Liver (tissue), 9 donors: ENCODE data around the gene YIPF4. TPM values are rescaled to one million over a fixed set of nuclear protein-coding genes. Genes with fewer than 3 reads are reported as not detected.
"Not testable (repeated sequence)": the region's sequence is repeated elsewhere in the genome, so short reads cannot be mapped to it uniquely, and the experiment has no call there.

Experiments
- DNase-seq: peaks from one replicate; pipeline ENCODE4 v3.0.0-alpha.2; 2017; ENCODE audit warnings: low spot score
- H3K27ac ChIP-seq, 2 donors: one replicate each; pipeline ENCODE4 v1.7.0; 2013; ENCODE audit warnings: inconsistent platforms in 2 of 2, low read length in 2 of 2, control low read depth in 1 of 2, low read depth in 1 of 2, mild to moderate bottlenecking in 1 of 2
- H3K27me3 ChIP-seq, 4 donors: one replicate each; pipeline versions ENCODE4 v1.6.1 to v1.7.0; 2013; ENCODE audit warnings: low read length in 3 of 4, inconsistent platforms in 1 of 4, mild to moderate bottlenecking in 1 of 4, moderate library complexity in 1 of 4; ENCODE audit not compliant: control insufficient read depth in 4 of 4, insufficient read depth in 4 of 4
- H3K36me3 ChIP-seq, 4 donors: one replicate each; pipeline versions ENCODE4 v1.6.1 to v1.7.0; 2013; ENCODE audit warnings: low read length in 3 of 4, mild to moderate bottlenecking in 3 of 4, low read depth in 1 of 4, moderate library complexity in 1 of 4; ENCODE audit not compliant: control insufficient read depth in 4 of 4, insufficient read depth in 3 of 4
- H3K4me1 ChIP-seq, 4 donors: one replicate each; pipeline versions ENCODE4 v1.6.1 to v1.7.0; 2013; ENCODE audit warnings: low read length in 3 of 4, mild to moderate bottlenecking in 3 of 4, moderate library complexity in 1 of 4; ENCODE audit not compliant: control insufficient read depth in 4 of 4, insufficient read depth in 4 of 4
- H3K4me3 ChIP-seq, 3 donors: one replicate each; pipeline versions ENCODE4 v1.6.1 to v1.7.0; 2013; ENCODE audit warnings: low read length in 3 of 3, control low read depth in 1 of 3, low read depth in 1 of 3, mild to moderate bottlenecking in 1 of 3
- H3K9ac ChIP-seq, 2 donors: one replicate each; pipeline ENCODE4 v1.7.0; 2013; ENCODE audit warnings: low read length in 2 of 2, mild to moderate bottlenecking in 2 of 2, moderate library complexity in 2 of 2, control low read depth in 1 of 2, low read depth in 1 of 2
- H3K9me3 ChIP-seq, 4 donors: one replicate each; pipeline versions ENCODE4 v1.6.1 to v1.7.0; 2013; ENCODE audit warnings: low read length in 3 of 4; ENCODE audit not compliant: control insufficient read depth in 4 of 4
- FOXA1 ChIP-seq: IDR thresholded peaks from 2 replicates; pipeline ENCODE4 v1.6.1; 2016; ENCODE audit warnings: antibody characterized with exemption
- FOXA2 ChIP-seq: IDR thresholded peaks from 2 replicates; pipeline ENCODE4 v1.6.1; 2016; ENCODE audit warnings: antibody characterized with exemption
- GABPA ChIP-seq, 2 donors: IDR thresholded peaks in 1 of 2; conservative IDR thresholded peaks in 1 of 2; 2 replicates each; pipeline ENCODE4 v1.6.1; 2016; ENCODE audit warnings: antibody characterized with exemption in 2 of 2, mild to moderate bottlenecking in 1 of 2, moderate library complexity in 1 of 2
- HNF4A ChIP-seq, 2 donors: conservative IDR thresholded peaks; 2 replicates each; pipeline ENCODE4 v1.6.1; 2016; ENCODE audit warnings: antibody characterized with exemption in 2 of 2, mild to moderate bottlenecking in 2 of 2
- HNF4G ChIP-seq: IDR thresholded peaks from 2 replicates; pipeline ENCODE4 v1.6.1; 2016; ENCODE audit warnings: antibody characterized with exemption
- JUND ChIP-seq, 2 donors: IDR thresholded peaks; 2 replicates each; pipeline ENCODE4 v1.6.1; 2016; ENCODE audit warnings: antibody characterized with exemption in 2 of 2
- MAX ChIP-seq: IDR thresholded peaks from 2 replicates; pipeline ENCODE4 v1.6.1; 2016; ENCODE audit warnings: antibody characterized with exemption
- NR2F2 ChIP-seq: IDR thresholded peaks from 2 replicates; pipeline ENCODE4 v1.6.1; 2016; ENCODE audit warnings: antibody characterized with exemption
- RAD21 ChIP-seq, 2 donors: IDR thresholded peaks; 2 replicates each; pipeline ENCODE4 v1.6.1; 2016; ENCODE audit warnings: antibody characterized with exemption in 2 of 2, mild to moderate bottlenecking in 2 of 2
- WGBS: extraction: QIAGEN DNeasy Blood & Tissue Kit; methylation state at CpG from one replicate; pipeline ENCODE4 v1.1.7; 2013; 5-methylcytosine and 5-hydroxymethylcytosine counted together
- polyA plus RNA-seq, 2 donors: library from polyadenylated mRNA; stranded (reverse) in 1 of 2; unstranded in 1 of 2; fragments of 200-250 nt in 1 of 2; fragments of >200 nt in 1 of 2; fragmentation: Nextera tagmentation in 1 of 2; extraction: Ambion mirVana in 1 of 2; gene quantifications; one replicate each; pipeline versions ENCODE4 v1.2.1 to v1.2.3, GENCODE V29; 2013 to 2015
- total RNA-seq, 2 donors: library from RNA; depleted of rRNA; stranded (reverse); fragments of >200 nt; gene quantifications; one replicate each; pipeline ENCODE4 v1.2.3, GENCODE V29; 2014
- TF ChIP-seq, protein P1 (sequence below): fragments of 150-350 bp; IDR thresholded peaks from 2 replicates; pipeline ENCODE4 v1.5.1; 2017; ENCODE audit warnings: improper control_type of control experiment, low read depth, low read length; ENCODE audit not compliant: missing input control
- TF ChIP-seq, protein P2 (sequence below): IDR thresholded peaks from 2 replicates; pipeline ENCODE4 v1.6.1; 2016; ENCODE audit warnings: antibody characterized with exemption
- donor health status: healthy.
- donor health status: healthy.
- donor health status: healthy.
- donor health status: healthy.
- donor health status: healthy.

YIPF4 gene
- total and polyA plus RNA-seq, 4 donors: 11.6 to 38.4 (median 14.4) TPM

DNA sequence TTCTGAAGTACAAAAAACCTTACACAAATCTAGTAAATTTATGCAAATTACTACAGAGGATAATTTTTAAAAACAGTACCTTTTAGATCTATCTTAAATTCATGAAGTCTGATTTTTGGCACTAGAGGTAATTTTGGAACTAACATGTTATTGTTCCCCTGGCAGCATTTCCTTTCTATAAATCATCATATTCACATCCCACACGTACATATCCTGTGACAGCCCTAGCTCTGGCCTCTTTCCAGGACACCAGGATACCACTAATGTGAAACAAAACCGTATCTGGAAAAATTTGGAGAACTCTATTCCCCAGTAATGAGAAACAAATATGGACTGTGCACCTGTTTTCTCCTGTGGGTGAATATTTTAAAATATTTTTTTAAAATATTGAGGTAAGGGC lies 65.1 kb downstream of the YIPF4 start:
- no peaks in the 10 kb centered on the region for H3K9me3 ChIP-seq
- H3K4me3 ChIP-seq: no peak overlapping the region
- H3K9ac ChIP-seq: no peak overlapping the region
- DNase-seq: no peak
- peaks cover 0 to 2% (median 0%) of the 10 kb centered on the region in 4 donors for H3K4me1 ChIP-seq
- peaks cover 0 to 2% (median 0%) of the 10 kb centered on the region in 4 donors for H3K36me3 ChIP-seq
- 73% methylated on average over 2 of the region's 2 CpGs for WGBS
- TF ChIP-seq, protein P1, sequence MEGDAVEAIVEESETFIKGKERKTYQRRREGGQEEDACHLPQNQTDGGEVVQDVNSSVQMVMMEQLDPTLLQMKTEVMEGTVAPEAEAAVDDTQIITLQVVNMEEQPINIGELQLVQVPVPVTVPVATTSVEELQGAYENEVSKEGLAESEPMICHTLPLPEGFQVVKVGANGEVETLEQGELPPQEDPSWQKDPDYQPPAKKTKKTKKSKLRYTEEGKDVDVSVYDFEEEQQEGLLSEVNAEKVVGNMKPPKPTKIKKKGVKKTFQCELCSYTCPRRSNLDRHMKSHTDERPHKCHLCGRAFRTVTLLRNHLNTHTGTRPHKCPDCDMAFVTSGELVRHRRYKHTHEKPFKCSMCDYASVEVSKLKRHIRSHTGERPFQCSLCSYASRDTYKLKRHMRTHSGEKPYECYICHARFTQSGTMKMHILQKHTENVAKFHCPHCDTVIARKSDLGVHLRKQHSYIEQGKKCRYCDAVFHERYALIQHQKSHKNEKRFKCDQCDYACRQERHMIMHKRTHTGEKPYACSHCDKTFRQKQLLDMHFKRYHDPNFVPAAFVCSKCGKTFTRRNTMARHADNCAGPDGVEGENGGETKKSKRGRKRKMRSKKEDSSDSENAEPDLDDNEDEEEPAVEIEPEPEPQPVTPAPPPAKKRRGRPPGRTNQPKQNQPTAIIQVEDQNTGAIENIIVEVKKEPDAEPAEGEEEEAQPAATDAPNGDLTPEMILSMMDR: no peak
- no peak for TF ChIP-seq FOXA1
- TF ChIP-seq, protein P2, sequence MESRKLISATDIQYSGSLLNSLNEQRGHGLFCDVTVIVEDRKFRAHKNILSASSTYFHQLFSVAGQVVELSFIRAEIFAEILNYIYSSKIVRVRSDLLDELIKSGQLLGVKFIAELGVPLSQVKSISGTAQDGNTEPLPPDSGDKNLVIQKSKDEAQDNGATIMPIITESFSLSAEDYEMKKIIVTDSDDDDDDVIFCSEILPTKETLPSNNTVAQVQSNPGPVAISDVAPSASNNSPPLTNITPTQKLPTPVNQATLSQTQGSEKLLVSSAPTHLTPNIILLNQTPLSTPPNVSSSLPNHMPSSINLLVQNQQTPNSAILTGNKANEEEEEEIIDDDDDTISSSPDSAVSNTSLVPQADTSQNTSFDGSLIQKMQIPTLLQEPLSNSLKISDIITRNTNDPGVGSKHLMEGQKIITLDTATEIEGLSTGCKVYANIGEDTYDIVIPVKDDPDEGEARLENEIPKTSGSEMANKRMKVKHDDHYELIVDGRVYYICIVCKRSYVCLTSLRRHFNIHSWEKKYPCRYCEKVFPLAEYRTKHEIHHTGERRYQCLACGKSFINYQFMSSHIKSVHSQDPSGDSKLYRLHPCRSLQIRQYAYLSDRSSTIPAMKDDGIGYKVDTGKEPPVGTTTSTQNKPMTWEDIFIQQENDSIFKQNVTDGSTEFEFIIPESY: no peak
- no peak for TF ChIP-seq NR2F2
- no peak for TF ChIP-seq MAX
- no peak for TF ChIP-seq RAD21 (IDR thresholded peaks at IDR 0.05)
- TF ChIP-seq FOXA2: no peak
- no peak for TF ChIP-seq GABPA (IDR thresholded peaks at IDR 0.05 in 1 of 2, conservative IDR thresholded peaks at IDR 0.05 in 1 of 2)
- no peak for TF ChIP-seq HNF4G
- H3K27ac ChIP-seq: no peak overlapping the region
- no peaks in the 10 kb centered on the region for H3K27me3 ChIP-seq

DNA sequence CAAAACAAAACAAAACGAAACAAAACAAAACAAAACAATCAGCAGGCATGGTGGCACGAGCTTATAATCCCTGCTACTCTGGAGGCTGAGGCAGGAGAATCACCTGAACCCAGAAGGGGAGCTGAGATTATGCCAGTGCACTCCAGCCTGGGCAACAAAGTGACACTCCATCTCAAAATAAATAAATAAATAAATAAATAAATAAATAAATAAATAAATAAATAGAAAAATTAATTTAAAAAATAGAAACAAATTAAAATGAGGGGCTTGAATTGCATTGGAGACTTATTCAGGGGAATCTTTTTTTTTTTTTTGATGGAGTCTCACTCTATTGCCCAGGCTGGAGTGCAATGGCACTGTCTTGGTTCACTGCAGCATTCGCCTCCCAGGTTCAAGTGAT lies 73.1 kb downstream of the YIPF4 start:
- not testable (repeated sequence) for H3K4me1 ChIP-seq, H3K9ac ChIP-seq, H3K36me3 ChIP-seq, DNase-seq, H3K27ac ChIP-seq, H3K9me3 ChIP-seq, H3K27me3 ChIP-seq, H3K4me3 ChIP-seq
- 94% methylated on average over 3 of the region's 3 CpGs for WGBS

GRCh38 chr2:32355976-32356680 lies 78.4 kb downstream of the YIPF4 start:
- Histone ChIP-seq H3K4me1 (peaks cover 2 to 32% (median 24%) of the 10 kb centered on the region in 4 donors), H3K27ac (peak overlapping the region; percentile 94 to 97), H3K36me3 (no peaks in the 10 kb centered on the region), H3K9ac (peak overlapping the region; percentile 60 to 89), H3K27me3 (no peaks in the 10 kb centered on the region), H3K9me3 (no peaks in the 10 kb centered on the region), H3K4me3 (peak overlapping the region; percentile 71 to 97 (median 93))
- TF ChIP-seq JUND (IDR thresholded peaks at IDR 0.05) (peak in 1 of 2 donors; percentile 32), HNF4A (conservative IDR thresholded peaks at IDR 0.05) (no peak)
- 10% methylated on average over 10 of the region's 10 CpGs for WGBS
- DNase-seq: no peak
